Measurements from ENCODE around the gene ATG14. TPM values are rescaled to one million over a fixed set of nuclear protein-coding genes. Genes with fewer than 3 reads are reported as not detected.

Gene ATG14
- total and polyA plus RNA-seq, 2 of the 13 experiments (the other 11 are each of a cell fraction or from before 2014, with no cell fraction given): 7.2 to 9.1 TPM

GRCh38 chr14:55433880-55434804 lies 22.5 kb upstream of the ATG14 start:
- Histone ChIP-seq H3K4me1 (ENCODE audit: insufficient read depth, low read length) (peaks cover 33% of the 10 kb centered on the region), H2AFZ (ENCODE audit: low read length) (no peak overlapping the region), H3K4me2 (ENCODE audit: low read depth, low read length) (peak overlapping the region; percentile 41), H3K27ac (ENCODE audit: extremely low read length, insufficient read depth, low read length) (no peak overlapping the region), H3K9me3 (ENCODE audit: low read length) (no peaks in the 10 kb centered on the region), H3K36me3 (replicated peaks in 1 of 2; ENCODE audit: control insufficient read depth in 1 of 2, insufficient read depth in 2 of 2, low read length in 2 of 2) (no peaks in the 10 kb centered on the region), H4K20me1 (ENCODE audit: insufficient read depth, low read length) (no peaks in the 10 kb centered on the region), H3K9ac (ENCODE audit: insufficient read depth, low read depth, low read length) (no peak overlapping the region), H3K4me3 (replicated peaks in 1 of 3; ENCODE audit: insufficient read depth in 1 of 3, low read depth in 2 of 3, low read length in 3 of 3) (peak overlapping the region in 1 of 3 experiments; percentile 15; a peak in 1 of 6 replicates), H3K27me3 (ENCODE audit: control insufficient read depth in 1 of 2, insufficient read depth in 2 of 2, low read length in 2 of 2) (no peaks in the 10 kb centered on the region), H3K79me2 (ENCODE audit: insufficient read depth, low read length) (no peaks in the 10 kb centered on the region)
- no TSS peak for BruUV-seq (replicated peaks)
- no peak for FAIRE-seq
- TF ChIP-seq ZFP91 (CRISPR knock-in tag; IDR thresholded peaks at IDR 0.05; ENCODE audit: borderline replicate concordance) (no peak), MAFK (conservative IDR thresholded peaks at IDR 0.05 in 1 of 2, IDR thresholded peaks at IDR 0.05 in 1 of 2; ENCODE audit: low read length in 2 of 2) (peak; percentile 47 to 59; a peak in 2 of 4 replicates), RORA (CRISPR knock-in tag; IDR thresholded peaks at IDR 0.05) (no peak), HNRNPK (IDR thresholded peaks at IDR 0.05; ENCODE audit: low read depth, low read length, poor library complexity, severe bottlenecking) (no peak), ZNF567 (CRISPR knock-in tag; IDR thresholded peaks at IDR 0.05; ENCODE audit: borderline replicate concordance) (no peak)
- TF ChIP-seq, protein P1, sequence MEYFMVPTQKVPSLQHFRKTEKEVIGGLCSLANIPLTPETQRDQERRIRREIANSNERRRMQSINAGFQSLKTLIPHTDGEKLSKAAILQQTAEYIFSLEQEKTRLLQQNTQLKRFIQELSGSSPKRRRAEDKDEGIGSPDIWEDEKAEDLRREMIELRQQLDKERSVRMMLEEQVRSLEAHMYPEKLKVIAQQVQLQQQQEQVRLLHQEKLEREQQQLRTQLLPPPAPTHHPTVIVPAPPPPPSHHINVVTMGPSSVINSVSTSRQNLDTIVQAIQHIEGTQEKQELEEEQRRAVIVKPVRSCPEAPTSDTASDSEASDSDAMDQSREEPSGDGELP (IDR thresholded peaks at IDR 0.05; ENCODE audit: borderline replicate concordance, low read depth): no peak
- ChIA-PET CTCF (ENCODE audit: low intra/inter-chr PET ratio, low total read pairs) (no interaction called here), POLR2A (no interaction called here)
- intact Hi-C loops (cut with micrococcal nuclease; ENCODE audit: unreplicated experiment): loop anchor here (10.0 kb wide), 2 partner anchors 159 to 221 kb away; partner anchors contain the start of gene FBXO34
- DNase-seq (ENCODE audit: low spot score): no peak
- in situ Hi-C loops (cut with HindIII; ENCODE audit: extremely low pct_ligation_motif_present, low pct_unique_long_range_greater_than_20kb): loop anchor here (5.0 to 25.0 kb wide), 3 partner anchors 222 to 1041 kb away; no protein-coding TSS in a partner anchor
- ATAC-seq: no peak; the same call in 1 of the 3 replicates
- 0% methylated on average over 5 of the region's 6 CpGs for WGBS (ENCODE audit: low lambda C conversion rate)

All from HepG2 (cell line).